Retinal pigment epithelial cell (primary cell): ENCODE measurements around the gene CLASP1.
"Not testable (repeated sequence)": the region's sequence is repeated elsewhere in the genome, so short reads cannot be mapped to it uniquely, and the experiment has no call there.

Experiments used
- DNase-seq: peaks from one replicate; pipeline ENCODE4 v3.0.0-alpha.2; 2010; ENCODE audit warnings: low read depth
- H3K4me3 ChIP-seq: 2 replicates; pipeline ENCODE4 v1.5.1; 2011; ENCODE audit warnings: mild to moderate bottlenecking, low read length, control low read depth, moderate library complexity
- TF ChIP-seq, protein P1 (sequence below): conservative IDR thresholded peaks from 2 replicates; pipeline ENCODE4 v1.5.1; 2011; ENCODE audit warnings: low read depth, low read length, control low read depth, inconsistent platforms

CLASP1 gene

DNA sequence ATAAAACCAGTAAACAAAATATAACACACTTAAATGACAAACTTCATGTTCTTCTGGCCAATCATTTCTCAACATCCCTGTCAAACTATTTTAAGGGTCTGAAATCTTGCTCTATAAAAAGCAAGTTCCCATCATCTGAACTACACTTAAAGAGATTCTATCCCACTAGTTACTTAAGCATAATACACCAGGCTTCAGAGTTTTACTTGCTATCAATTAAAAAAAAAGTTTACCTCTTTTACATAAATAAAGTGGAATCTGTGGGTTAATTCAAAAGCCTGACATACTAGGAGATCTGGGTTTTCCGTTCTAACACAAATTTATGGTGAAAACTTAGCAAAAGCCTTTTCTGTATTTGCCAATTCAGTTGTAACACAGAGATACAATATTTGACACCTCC is 1.9 kb downstream of the CLASP1 start:
- no peak for DNase-seq
- H3K4me3 ChIP-seq = peak overlapping the region; percentile 61

DNA sequence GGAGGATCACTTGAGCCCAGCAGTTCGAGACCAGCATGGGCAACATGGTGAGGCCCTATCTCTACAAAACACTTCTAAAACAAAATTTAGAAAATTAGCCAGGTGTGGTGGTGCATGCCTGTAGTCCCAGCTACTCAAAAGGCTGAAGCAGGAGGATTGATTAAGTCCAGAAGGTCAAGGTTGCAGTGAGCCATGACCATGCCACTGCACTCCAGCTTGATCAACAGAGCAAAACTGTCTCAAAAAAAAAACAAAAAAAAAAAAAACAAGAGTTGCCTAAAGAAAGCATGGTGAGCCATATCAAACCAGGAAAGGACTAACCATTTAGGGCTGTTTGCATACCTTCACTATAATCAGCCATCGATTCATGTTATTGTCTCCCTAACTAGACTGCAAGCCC is 4.5 kb downstream of the CLASP1 start:
- H3K4me3 ChIP-seq = no peak overlapping the region
- TF ChIP-seq, protein P1, sequence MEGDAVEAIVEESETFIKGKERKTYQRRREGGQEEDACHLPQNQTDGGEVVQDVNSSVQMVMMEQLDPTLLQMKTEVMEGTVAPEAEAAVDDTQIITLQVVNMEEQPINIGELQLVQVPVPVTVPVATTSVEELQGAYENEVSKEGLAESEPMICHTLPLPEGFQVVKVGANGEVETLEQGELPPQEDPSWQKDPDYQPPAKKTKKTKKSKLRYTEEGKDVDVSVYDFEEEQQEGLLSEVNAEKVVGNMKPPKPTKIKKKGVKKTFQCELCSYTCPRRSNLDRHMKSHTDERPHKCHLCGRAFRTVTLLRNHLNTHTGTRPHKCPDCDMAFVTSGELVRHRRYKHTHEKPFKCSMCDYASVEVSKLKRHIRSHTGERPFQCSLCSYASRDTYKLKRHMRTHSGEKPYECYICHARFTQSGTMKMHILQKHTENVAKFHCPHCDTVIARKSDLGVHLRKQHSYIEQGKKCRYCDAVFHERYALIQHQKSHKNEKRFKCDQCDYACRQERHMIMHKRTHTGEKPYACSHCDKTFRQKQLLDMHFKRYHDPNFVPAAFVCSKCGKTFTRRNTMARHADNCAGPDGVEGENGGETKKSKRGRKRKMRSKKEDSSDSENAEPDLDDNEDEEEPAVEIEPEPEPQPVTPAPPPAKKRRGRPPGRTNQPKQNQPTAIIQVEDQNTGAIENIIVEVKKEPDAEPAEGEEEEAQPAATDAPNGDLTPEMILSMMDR = no peak
- DNase-seq = no peak

More for the DNA sequence above, 1.9 kb downstream of the CLASP1 start:
- TF ChIP-seq, protein P1 = no peak

DNA sequence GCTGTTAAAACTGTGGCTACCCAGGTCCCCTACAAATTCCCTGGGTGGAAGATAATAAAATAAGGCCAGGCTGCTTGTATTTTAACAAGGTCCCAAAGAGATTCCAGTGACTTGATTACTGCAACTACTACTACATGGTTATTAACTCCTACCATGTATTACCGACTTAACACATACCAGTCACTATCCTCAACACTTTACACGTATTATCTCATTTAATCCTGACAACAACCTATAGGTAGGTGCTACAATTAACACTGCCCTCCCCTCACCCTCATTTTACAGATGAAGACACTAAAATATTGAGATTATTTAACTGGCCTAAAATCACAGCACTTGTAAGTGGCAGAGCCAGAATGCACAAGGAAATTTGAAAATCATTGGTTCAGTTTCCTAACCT is 5.4 kb downstream of the CLASP1 start:
- H3K4me3 ChIP-seq = no peak overlapping the region
- TF ChIP-seq, protein P1 = no peak
- DNase-seq = no peak

DNA sequence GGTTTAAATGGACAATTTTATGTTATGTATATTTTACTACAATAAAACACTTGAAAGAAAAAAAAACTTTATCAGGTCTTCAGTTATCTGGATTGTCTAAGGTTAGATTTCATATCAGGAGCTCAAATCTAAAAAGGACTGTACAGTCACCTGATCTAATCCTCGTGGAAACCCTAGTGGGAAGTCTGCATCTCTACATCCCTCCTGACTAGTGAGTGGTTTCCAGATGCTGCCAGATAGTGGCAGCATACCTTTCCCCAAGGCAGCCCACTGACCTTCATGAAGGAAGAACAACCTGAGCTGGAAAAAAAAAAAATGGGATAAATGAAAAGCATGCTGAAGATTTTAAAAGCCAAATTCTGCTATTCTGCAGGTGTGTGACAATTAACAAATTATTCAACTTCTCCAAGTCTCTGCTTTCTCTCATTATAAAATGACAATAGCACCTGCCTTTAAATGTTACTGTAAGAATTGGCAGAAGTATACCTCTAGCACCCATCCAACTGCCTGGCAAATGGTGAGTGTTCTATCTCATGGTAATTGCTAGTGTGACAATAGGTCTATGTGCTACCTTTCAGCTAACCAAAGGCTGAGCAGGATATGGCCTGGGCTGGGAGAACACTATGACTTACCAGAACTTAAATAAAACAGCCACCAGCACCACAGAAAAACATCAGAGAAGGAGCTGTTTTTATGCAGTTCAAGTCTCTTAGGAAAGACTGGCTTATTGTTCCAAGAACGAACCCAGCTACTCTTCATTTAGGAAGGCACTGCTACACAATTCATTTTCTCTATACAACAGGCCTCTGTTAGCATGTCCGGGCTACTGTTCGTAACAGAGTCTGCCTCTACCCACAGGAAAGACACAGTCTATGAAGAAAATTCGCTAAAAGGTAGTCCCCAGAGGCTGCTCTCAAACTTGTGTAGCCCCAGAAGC is 8.6 kb downstream of the CLASP1 start:
- H3K4me3 ChIP-seq = no peak overlapping the region
- TF ChIP-seq, protein P1 = no peak

DNA sequence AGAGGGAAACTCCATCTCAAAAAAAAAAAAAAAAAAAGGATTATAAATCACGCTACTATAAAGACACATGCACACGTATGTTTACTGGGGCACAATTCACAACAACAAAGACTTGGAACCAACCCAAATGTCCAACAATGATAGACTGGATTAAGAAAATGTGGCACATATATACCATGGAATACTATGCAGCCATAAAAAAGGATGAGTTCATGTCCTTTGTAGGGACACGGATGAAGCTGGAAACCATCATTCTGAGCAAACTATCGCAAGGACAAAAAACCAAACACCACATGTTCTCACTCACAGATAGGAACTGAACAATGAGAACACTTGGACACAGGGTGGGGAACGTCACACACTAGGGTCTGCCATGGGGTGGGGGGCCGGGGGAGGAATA is 9.4 kb downstream of the CLASP1 start:
- not testable (repeated sequence) for DNase-seq, H3K4me3 ChIP-seq

More for the DNA sequence above, 8.6 kb downstream of the CLASP1 start:
- DNase-seq = no peak

DNA sequence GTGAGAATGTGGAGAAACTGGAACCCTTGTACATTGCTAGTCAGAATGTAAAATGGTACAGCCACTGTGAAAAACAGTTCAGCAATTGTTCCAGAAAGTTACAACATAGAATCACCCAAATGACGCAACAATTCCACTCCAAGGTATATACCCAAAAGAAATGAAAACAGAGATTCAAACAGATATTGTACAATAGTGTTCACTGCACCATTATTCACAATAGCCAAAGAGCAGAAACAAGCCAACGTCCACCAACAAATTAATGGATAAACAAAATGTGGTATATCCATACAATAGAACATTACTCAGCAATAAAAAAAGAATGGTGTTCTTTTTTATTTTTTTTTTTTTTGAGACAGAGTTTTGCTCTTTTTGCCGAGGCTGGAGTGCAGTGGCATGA is 10.9 kb downstream of the CLASP1 start:
- TF ChIP-seq, protein P1 = no peak
- no peak overlapping the region for H3K4me3 ChIP-seq
- DNase-seq = no peak

DNA sequence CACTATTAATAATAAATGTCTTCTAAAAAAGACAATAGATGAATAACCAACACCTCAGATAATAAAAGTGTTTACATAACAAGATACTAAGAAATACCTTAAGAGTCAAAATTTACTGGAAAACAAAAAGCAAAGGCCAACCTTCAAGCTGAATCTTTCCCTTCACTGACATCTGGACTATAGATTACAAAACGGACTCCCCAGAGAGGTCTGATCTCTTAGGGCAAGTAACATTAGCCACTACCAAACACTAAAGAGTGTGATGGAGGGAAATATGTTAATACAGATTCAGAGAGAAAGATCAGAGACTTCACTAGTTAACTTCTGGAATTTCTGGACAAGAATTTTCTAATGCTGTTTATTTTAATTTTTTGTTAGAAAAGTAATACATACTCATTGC is 13.9 kb downstream of the CLASP1 start:
- no peak overlapping the region for H3K4me3 ChIP-seq
- TF ChIP-seq, protein P1 = no peak
- DNase-seq = no peak
